MCF 10A (cell line): Measurements from ENCODE around the gene ICE2. TPM values are rescaled to one million over a fixed set of nuclear protein-coding genes. Genes with fewer than 3 reads are reported as not detected.

Experiments used
- BruUV-seq: library from RNA; stranded (reverse); fragments of 400-500 nt; replicated peaks from 2 replicates; lab custom pipeline; 2021; lab: Mats Ljungman, UMichigan
- CTCF ChIA-PET: fragments of 300-600 bp; sonication (Branson Sonifier 250); formaldehyde crosslinking; extraction: SDS; loops from one replicate; lab custom pipeline; 2021; ENCODE audit warnings: antibody characterized with exemption, inconsistent platforms; lab: Yijun Ruan, JAX
- POLR2A ChIA-PET: fragments of 300-600, 350-650 bp; sonication (Branson Sonifier 250); formaldehyde crosslinking; extraction: SDS; loops from one replicate; lab custom pipeline; 2020; ENCODE audit warnings: antibody characterized with exemption, inconsistent platforms; lab: Yijun Ruan, JAX
- DNase-seq: peaks from one replicate; pipeline ENCODE4 v3.0.0-alpha.2; 2018; ENCODE audit not compliant: unreplicated experiment
- H3K27ac Mint-ChIP-seq: one replicate; pipeline ENCODE4 v1.8.0; 2022; ENCODE audit warnings: mild to moderate bottlenecking, low read depth, mixed read lengths; ENCODE audit not compliant: unreplicated experiment
- H3K27me3 Mint-ChIP-seq: one replicate; pipeline ENCODE4 v1.8.0; 2022; ENCODE audit warnings: mixed read lengths; ENCODE audit not compliant: insufficient read depth, unreplicated experiment
- H3K36me3 Mint-ChIP-seq: one replicate; pipeline ENCODE4 v1.8.0; 2022; ENCODE audit warnings: mild to moderate bottlenecking, moderate library complexity, mixed read lengths; ENCODE audit not compliant: insufficient read depth, unreplicated experiment
- H3K4me1 Mint-ChIP-seq: one replicate; pipeline ENCODE4 v1.8.0; 2022; ENCODE audit warnings: mixed read lengths; ENCODE audit not compliant: insufficient read depth, unreplicated experiment
- H3K4me3 Mint-ChIP-seq: one replicate; pipeline ENCODE4 v1.8.0; 2022; ENCODE audit warnings: mild to moderate bottlenecking, moderate library complexity, mixed read lengths; ENCODE audit not compliant: unreplicated experiment
- H3K9me3 Mint-ChIP-seq: one replicate; pipeline ENCODE4 v1.8.0; 2022; ENCODE audit warnings: mixed read lengths; ENCODE audit not compliant: unreplicated experiment
- CTCF ChIP-seq: fragments of 200-600 bp; IDR thresholded peaks from one replicate; pipeline ENCODE4 v1.8.0; 2022; ENCODE audit warnings: antibody characterized with exemption, mild to moderate bottlenecking; ENCODE audit not compliant: unreplicated experiment
- intact Hi-C: fragments of 100-400 bp; cut with micrococcal nuclease; formaldehyde crosslinking; loops from 2 replicates; pipeline ENCODE4 v1.14.1; 2022
- total RNA-seq: library from RNA; stranded (reverse); gene quantifications from 2 replicates; pipeline ENCODE4 v1.2.3, GENCODE V29; 2022

Gene ICE2
- total RNA-seq, 1 experiment from 2014 or later: 57.9 TPM

DNA sequence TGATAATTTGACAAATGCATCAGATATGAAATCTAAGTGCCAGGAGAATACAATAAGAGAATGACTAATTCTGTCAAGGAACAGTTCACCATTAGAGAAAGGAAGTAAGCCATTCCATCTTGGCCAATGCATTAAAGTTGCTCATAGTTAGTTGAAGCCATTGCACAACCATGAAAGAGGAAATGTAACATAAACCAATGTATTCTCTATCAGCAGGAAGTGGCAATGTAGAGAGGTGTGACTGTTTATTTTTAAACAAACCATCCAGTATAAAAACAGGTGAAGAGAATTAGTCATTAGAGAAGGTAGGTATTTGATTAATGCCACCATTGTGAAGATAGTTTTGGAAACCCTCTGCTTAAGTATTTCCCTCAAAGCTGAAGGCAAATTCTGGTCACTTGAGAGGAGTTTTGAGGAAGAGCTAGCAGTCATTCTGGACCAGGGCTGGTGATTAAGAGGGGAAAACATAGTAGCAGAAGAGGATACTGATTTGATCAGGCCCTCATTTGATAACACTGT, 70.4 kb downstream of the ICE2 start:
- no peaks in the 10 kb centered on the region for H3K9me3 Mint-ChIP-seq
- peaks cover 27% of the 10 kb centered on the region for H3K4me1 Mint-ChIP-seq
- peak overlapping the region; percentile 87 for H3K27ac Mint-ChIP-seq
- no TSS peak for BruUV-seq
- POLR2A ChIA-PET: interaction anchor here (0.6 to 11.6 kb wide), 15 partner anchors 12 to 724 kb away, joined by 3 to 238 read pairs (median 4); partner anchors contain the start of genes ANXA2 and ICE2
- no peaks in the 10 kb centered on the region for H3K27me3 Mint-ChIP-seq
- H3K36me3 Mint-ChIP-seq: peaks cover 5% of the 10 kb centered on the region
- TF ChIP-seq CTCF: no peak
- H3K4me3 Mint-ChIP-seq: peak overlapping the region; percentile 2
- intact Hi-C loops: loop anchor here (1.0 to 2.0 kb wide), 3 partner anchors 10 to 71 kb away; partner anchors contain the start of gene ICE2
- DNase-seq: peak; percentile 95
- CTCF ChIA-PET: interaction anchor here (1.3 kb wide), 1 partner anchor 12 kb away, joined by 5 read pairs; no protein-coding TSS in a partner anchor

- peak; percentile 78 for DNase-seq
These were observed 71.5 kb downstream of the ICE2 start for GRCh38 chr15:60407415-60407805.

DNA sequence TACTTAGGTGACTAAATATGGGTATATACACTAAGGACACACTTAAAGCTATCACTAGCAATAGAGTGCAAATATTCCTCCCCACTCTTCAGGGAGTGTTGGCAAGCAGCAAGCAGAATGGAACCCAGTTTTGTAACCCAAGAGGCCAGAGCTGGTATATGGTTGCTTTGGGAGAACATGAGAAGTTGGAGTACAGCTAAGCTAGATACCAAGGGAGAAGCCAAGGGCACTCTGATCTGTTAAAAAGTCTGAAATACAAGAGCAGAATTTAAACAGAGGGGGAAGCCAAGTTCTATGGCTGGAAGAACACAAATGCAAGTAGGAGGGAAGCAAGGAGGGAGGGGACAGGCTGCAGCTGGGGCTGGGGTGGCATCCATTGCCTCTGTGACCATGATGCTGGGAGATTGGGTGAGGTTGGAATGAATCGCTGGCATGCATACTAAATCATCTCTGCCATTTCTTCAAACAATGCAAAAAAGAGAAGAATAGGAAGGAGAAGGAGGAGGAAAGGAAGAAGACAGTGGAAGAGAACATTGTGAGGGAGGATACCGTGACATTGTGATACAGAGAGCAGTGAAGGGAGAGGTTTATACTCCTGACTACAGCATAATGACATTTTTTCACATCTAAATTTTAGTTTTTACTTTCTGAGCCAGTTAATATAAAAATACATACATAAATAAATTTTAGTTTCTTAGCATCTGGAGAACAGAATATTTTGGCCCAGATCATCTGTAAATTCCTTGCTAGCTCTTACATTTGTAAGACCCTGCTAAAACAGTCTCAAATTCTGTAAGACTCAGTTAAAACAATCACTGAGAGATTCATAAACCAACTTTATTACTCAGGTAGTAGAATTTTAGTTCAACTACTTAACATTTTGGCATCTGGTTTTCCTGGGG, 72.2 kb downstream of the ICE2 start:
- intact Hi-C loops: no loop called here
- Mint-ChIP-seq H3K4me3 (peak overlapping the region; percentile 13), H3K36me3 (peaks cover 5% of the 10 kb centered on the region), H3K27ac (peak overlapping the region; percentile 87), H3K27me3 (no peaks in the 10 kb centered on the region), H3K4me1 (peaks cover 31% of the 10 kb centered on the region), H3K9me3 (no peaks in the 10 kb centered on the region)
- no peak for DNase-seq
- TF ChIP-seq CTCF: no peak
- BruUV-seq: no TSS peak
- ChIA-PET POLR2A (interaction anchor here (0.6 to 11.6 kb wide), 18 partner anchors 9 to 115 kb away, joined by 3 to 238 read pairs (median 4); partner anchors contain the start of gene ANXA2), CTCF (interaction anchor here (0.6 to 0.9 kb wide), 3 partner anchors 19 to 47 kb away, joined by 3 to 4 read pairs (median 4); no protein-coding TSS in a partner anchor)

More at GRCh38 chr15:60407415-60407805, 71.5 kb downstream of the ICE2 start:
- peaks cover 30% of the 10 kb centered on the region for H3K4me1 Mint-ChIP-seq
- CTCF ChIA-PET: no interaction called here
- H3K27ac Mint-ChIP-seq: peak overlapping the region; percentile 87
- BruUV-seq: no TSS peak
- POLR2A ChIA-PET: interaction anchor here (0.6 to 11.6 kb wide), 19 partner anchors 8 to 115 kb away, joined by 3 to 238 read pairs (median 4); partner anchors contain the start of gene ANXA2
- peak overlapping the region; percentile 13 for H3K4me3 Mint-ChIP-seq
- H3K27me3 Mint-ChIP-seq: no peaks in the 10 kb centered on the region
- no peaks in the 10 kb centered on the region for H3K9me3 Mint-ChIP-seq
- intact Hi-C loops: no loop called here
- H3K36me3 Mint-ChIP-seq: peaks cover 5% of the 10 kb centered on the region
- TF ChIP-seq CTCF: no peak
